SIG-M5 (cell line): ENCODE results near the gene GDPD5.

Source experiments
- DNase-seq: peaks from one replicate; lab custom pipeline; 2025; lab: John Stamatoyannopoulos, UW

Gene GDPD5

GRCh38 chr11:75557666-75558494 lies 32.1 kb upstream of the GDPD5 start:
- no peak for DNase-seq

GRCh38 chr11:75556275-75556674 lies 30.5 kb upstream of the GDPD5 start:
- DNase-seq: no peak

- no peak for DNase-seq
Measured at GRCh38 chr11:75555079-75555811, 29.5 kb upstream of the GDPD5 start.

- no peak for DNase-seq
Measured at GRCh38 chr11:75554258-75555022, 28.7 kb upstream of the GDPD5 start.

GRCh38 chr11:75553889-75554257 lies 28.1 kb upstream of the GDPD5 start:
- DNase-seq: no peak

- no peak for DNase-seq
Measured at GRCh38 chr11:75553182-75553581, 27.4 kb upstream of the GDPD5 start.

- no peak for DNase-seq
Measured at GRCh38 chr11:75549370-75549958, 23.7 kb upstream of the GDPD5 start.

GRCh38 chr11:75548595-75549272 lies 23.0 kb upstream of the GDPD5 start:
- no peak for DNase-seq

GRCh38 chr11:75547617-75548058 lies 21.9 kb upstream of the GDPD5 start:
- DNase-seq: no peak

GRCh38 chr11:75547177-75547576 lies 21.4 kb upstream of the GDPD5 start:
- no peak for DNase-seq

- no peak for DNase-seq
Measured at GRCh38 chr11:75543806-75544205, 18.1 kb upstream of the GDPD5 start.

GRCh38 chr11:75542088-75542438 lies 16.3 kb upstream of the GDPD5 start:
- DNase-seq: no peak

GRCh38 chr11:75541193-75542087 lies 15.7 kb upstream of the GDPD5 start:
- no peak for DNase-seq

GRCh38 chr11:75539459-75540334 lies 14.0 kb upstream of the GDPD5 start:
- no peak for DNase-seq

- no peak for DNase-seq
Measured at GRCh38 chr11:75538150-75538942, 12.6 kb upstream of the GDPD5 start.

- DNase-seq: no peak
Measured at GRCh38 chr11:75537740-75538139, 12.0 kb upstream of the GDPD5 start.

GRCh38 chr11:75536786-75537641 lies 11.3 kb upstream of the GDPD5 start:
- DNase-seq: peak; percentile 19

GRCh38 chr11:75535071-75535470 lies 9.3 kb upstream of the GDPD5 start:
- no peak for DNase-seq
